ENCODE measurements around the gene OR52H1. TPM values are rescaled to one million over a fixed set of nuclear protein-coding genes. Genes with fewer than 3 reads are reported as not detected.
"Not testable (repeated sequence)": the region's sequence is repeated elsewhere in the genome, so short reads cannot be mapped to it uniquely, and the experiment has no call there.

OR52H1 gene
- polyA plus RNA-seq (ENCODE audit: insufficient read length in 3 of 3): not detected
- long read RNA-seq, donor 1: 0 reads
- long read RNA-seq, donor 2: 0 reads
- long read RNA-seq, donor 3: 0 reads
- long read RNA-seq, donor 4: 0 reads
- long read RNA-seq, donor 5: 0 reads
- long read RNA-seq, donor 6: 0 reads
- long read RNA-seq, donor 7: 0 reads
- long read RNA-seq, donor 8: 0 reads
- long read RNA-seq, donor 9: 0 reads
- long read RNA-seq, donor 10: 0 reads
- long read RNA-seq, donor 11: 0 reads
- long read RNA-seq, donor 12: 0 reads
- long read RNA-seq, donor 13: 0 reads
- long read RNA-seq, donor 14: 0 reads
- long read RNA-seq, donor 15: 0 reads
- long read RNA-seq, donor 16: 0 reads

GRCh38 chr11:5548440-5548839 lies at the start of gene OR52H1:
Gene OR52H1 (minus strand): TSS chr11:5548540. CDS start chr11:5545505, 3,035 bp downstream.
- DNase-seq (ENCODE audit: extremely low read depth in 1 of 11, low read depth in 9 of 11, low spot score in 4 of 11): no peak

DNA sequence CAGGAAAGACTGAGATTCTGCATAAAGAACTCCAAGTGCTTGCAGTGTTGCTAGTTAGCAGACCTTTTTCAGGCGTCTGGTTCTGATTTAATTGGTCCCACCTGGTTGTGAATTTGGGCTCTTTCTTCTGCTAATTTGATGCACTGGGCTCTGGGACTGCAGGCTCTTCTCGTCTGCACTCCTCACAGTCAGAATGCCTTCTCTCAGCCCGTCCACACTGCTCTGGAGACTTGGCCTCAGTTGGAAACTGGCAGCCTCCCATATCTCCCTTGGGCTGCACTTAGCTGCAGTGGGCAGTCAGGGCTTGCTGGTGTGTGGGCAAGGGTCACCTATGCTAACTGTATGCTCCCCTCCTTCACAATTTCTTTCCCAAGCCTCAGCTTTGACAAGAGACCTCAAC lies 49.6 kb upstream of the OR52H1 start:
- no peak for DNase-seq (ENCODE audit: extremely low read depth in 1 of 11, low read depth in 9 of 11, low spot score in 4 of 11)

GRCh38 chr11:5596607-5597201 lies 48.4 kb upstream of the OR52H1 start, which contains the start of gene TRIM6:
Gene TRIM6 (plus strand): TSS chr11:5596637. CDS start chr11:5596898, 261 bp downstream.
- DNase-seq (ENCODE audit: extremely low read depth in 1 of 11, low read depth in 9 of 11, low spot score in 4 of 11): peak in 9 of 11 donors; percentile 17 to 50 (median 35)

GRCh38 chr11:5593146-5593545 lies 44.8 kb upstream of the OR52H1 start:
- DNase-seq (ENCODE audit: extremely low read depth in 1 of 11, low read depth in 9 of 11, low spot score in 4 of 11): no peak

- DNase-seq (ENCODE audit: extremely low read depth in 1 of 11, low read depth in 9 of 11, low spot score in 4 of 11): no peak
Measured at GRCh38 chr11:5592615-5593014, 44.3 kb upstream of the OR52H1 start.

DNA sequence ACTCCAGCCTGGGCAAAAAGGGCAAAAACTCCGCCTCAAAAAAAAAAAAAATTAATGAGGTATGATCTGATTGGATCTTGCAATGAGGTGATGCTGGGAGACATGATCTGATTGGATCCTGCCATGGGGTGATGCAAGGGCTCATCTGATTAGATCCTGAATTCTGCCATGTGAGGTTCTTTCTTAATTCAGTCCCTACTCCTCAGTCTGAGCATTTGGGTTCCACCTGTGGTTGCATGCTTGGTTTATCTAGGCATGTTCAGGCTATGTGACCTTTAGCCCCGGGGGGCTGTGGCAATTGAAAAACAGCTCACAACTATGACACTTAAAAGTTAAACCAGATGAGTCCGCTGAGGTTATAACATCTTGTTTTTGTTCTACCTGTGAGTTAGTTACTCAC lies 43.3 kb upstream of the OR52H1 start:
- DNase-seq (ENCODE audit: extremely low read depth in 1 of 11, low read depth in 9 of 11, low spot score in 4 of 11): no peak

- not testable (repeated sequence) for DNase-seq (ENCODE audit: extremely low read depth in 1 of 11, low read depth in 9 of 11, low spot score in 4 of 11)
Measured at GRCh38 chr11:5589906-5590305, 41.6 kb upstream of the OR52H1 start.

DNA sequence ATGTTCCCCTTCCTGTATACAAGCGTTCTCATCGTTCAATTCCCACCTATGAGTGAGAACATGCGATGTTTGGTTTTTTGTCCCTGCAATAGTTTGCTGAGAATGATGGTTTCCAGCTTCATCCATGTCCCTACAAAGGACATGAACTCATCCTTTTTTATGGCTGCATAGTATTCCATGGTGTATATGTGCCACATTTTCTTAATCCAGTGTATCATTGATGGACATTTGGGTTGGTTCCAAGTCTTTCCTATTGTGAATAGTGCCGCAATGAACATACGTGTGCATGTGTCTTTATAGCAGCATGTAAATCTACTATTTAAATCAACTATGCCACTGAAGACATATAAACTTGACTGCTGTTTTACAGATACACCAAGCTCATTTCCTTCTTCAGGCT lies 36.1 kb upstream of the OR52H1 start:
- not testable (repeated sequence) for DNase-seq (ENCODE audit: extremely low read depth in 1 of 11, low read depth in 9 of 11, low spot score in 4 of 11)

DNA sequence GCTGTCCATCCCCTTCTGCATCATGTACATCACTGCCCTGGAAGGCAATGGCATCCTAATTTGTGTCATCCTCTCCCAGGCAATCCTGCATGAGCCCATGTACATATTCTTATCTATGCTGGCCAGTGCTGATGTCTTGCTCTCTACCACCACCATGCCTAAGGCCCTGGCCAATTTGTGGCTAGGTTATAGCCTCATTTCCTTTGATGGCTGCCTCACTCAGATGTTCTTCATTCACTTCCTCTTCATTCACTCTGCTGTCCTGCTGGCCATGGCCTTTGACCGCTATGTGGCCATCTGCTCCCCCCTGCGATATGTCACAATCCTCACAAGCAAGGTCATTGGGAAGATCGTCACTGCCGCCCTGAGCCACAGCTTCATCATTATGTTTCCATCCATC lies 32.7 kb upstream of the OR52H1 start:
- DNase-seq (ENCODE audit: extremely low read depth in 1 of 11, low read depth in 9 of 11, low spot score in 4 of 11): no peak

DNA sequence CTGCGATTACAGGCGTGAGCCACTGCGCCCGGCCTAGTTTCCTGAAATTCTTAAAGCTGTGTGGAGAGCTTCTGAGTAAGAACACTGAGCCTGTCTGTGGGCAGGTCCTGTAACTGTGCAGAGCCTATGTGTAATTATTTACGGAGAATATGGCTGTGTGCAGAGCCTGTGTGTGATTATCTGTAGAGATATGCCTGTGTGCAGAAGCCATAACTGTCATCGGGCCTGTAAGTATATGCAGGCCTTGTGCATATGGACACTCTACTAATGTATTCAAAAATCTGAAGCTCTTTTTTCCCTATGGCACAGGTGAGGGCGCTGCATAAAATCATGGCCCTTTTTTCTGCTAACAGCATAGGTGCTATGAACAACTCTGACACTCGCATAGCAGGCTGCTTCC lies 32.2 kb upstream of the OR52H1 start, which contains the start of gene OR52B6:
Gene OR52B6, plus strand, starts transcription at position 301 of the 400 bp plus-strand sequence. Its CDS starts 0 bp downstream, at position 301.
- DNase-seq (ENCODE audit: extremely low read depth in 1 of 11, low read depth in 9 of 11, low spot score in 4 of 11): no peak

DNA sequence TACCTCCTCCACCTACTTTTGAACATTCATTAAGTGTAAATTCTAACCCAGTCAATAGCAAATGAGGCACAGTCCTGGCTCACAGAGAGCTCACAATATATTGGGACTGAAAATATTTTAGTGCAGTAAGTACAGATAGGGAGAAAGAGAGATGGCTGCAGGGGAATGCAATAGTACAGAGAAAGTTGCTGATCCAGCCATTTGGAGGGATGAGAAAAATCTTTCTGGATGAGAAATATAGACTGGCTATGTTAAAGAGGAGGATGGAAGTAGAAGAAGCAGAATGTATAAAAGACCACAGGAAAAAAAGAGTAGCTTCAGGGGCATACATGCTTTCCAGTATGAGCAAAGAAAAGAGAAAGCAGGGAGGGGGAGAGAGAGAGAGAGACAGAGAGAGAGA lies 28.8 kb upstream of the OR52H1 start:
- no peak for DNase-seq (ENCODE audit: extremely low read depth in 1 of 11, low read depth in 9 of 11, low spot score in 4 of 11)

DNA sequence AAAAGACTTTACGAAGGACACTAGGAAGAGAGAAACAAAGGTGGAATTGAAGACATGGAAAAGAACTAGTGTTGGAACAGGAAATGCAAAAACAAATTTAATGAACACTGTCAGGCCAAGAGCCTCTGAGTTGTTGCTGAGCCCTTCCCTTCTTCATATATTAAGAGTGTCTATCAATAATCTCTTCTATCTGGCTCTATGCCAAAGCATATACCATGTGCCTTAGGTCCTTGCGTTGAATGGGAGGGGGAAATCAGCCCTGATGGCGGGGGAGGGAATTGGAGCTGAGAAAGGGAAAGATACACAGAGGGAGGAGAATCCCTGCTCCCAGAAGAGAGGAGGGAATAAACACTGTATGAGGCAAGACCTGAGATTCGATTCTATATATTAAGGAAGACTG lies 26.8 kb upstream of the OR52H1 start:
- DNase-seq (ENCODE audit: extremely low read depth in 1 of 11, low read depth in 9 of 11, low spot score in 4 of 11): no peak

- no peak for DNase-seq (ENCODE audit: extremely low read depth in 1 of 11, low read depth in 9 of 11, low spot score in 4 of 11)
Measured at GRCh38 chr11:5574654-5575053, 26.3 kb upstream of the OR52H1 start.

- DNase-seq (ENCODE audit: extremely low read depth in 1 of 11, low read depth in 9 of 11, low spot score in 4 of 11): no peak
Measured at GRCh38 chr11:5564259-5565019, 16.1 kb upstream of the OR52H1 start.

DNA sequence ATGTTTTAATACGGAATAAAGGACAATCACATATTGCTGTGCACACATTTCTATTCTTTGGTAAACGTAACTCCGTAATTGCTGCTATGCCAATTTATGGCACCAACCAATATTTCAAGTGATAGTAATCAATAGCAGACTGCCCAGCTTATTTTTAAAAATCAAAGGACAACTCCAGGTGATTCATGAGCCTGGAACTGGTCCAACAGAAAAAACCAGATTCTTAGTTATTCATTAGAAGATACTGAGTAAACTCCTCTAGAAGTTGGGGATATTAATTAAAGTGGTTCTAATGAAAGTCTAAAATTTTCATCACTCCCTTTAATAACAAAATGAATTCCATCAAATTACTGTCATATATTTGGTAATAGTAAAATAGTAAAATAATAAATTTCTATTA lies 9.4 kb upstream of the OR52H1 start:
- DNase-seq (ENCODE audit: extremely low read depth in 1 of 11, low read depth in 9 of 11, low spot score in 4 of 11): no peak

- no peak for DNase-seq (ENCODE audit: extremely low read depth in 1 of 11, low read depth in 9 of 11, low spot score in 4 of 11)
Measured at GRCh38 chr11:5556596-5557188, 8.4 kb upstream of the OR52H1 start.

GRCh38 chr11:5553343-5553742 lies 5.0 kb upstream of the OR52H1 start:
- no peak for DNase-seq (ENCODE audit: extremely low read depth in 1 of 11, low read depth in 9 of 11, low spot score in 4 of 11)

DNA sequence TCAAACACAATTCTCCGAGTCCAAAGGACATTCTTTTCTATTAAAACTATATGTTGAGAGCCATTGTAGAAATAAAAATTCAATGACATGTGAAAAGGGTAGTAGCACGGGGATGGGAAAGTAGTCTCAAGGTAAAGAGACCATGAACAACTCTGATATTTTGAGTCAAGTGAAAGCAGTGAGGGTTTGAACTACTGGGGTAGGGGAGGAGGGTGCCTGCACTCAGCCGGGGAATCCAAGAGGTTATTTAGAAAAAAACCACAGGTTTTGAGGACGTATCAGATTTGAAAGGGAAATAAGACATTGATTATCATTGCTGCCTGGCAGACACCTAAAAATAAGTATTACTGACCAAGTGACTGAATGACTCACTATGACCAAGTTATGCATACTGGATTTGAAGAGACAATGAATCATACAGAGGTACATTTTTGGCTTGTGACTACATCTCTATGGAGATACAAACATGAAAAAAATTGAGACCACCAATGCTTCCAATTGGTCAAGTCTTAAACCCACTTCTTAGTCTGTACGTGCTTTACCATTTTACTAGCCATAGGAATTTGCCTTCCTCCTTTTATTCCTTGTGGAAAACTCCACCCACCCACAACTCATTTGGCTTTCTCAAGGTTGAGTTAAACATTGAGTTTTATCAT lies 2.2 kb upstream of the OR52H1 start:
- DNase-seq (ENCODE audit: extremely low read depth in 1 of 11, low read depth in 9 of 11, low spot score in 4 of 11): no peak

GRCh38 chr11:5547982-5548381 lies 358 bp downstream of the OR52H1 start:
- no peak for DNase-seq (ENCODE audit: extremely low read depth in 1 of 11, low read depth in 9 of 11, low spot score in 4 of 11)
